HepG2 (cell line): Measurements from ENCODE around the gene USP14. TPM values are rescaled to one million over a fixed set of nuclear protein-coding genes. Genes with fewer than 3 reads are reported as not detected.
"Not testable (repeated sequence)": the region's sequence is repeated elsewhere in the genome, so short reads cannot be mapped to it uniquely, and the experiment has no call there.

ENCODE experiments used
- HMG20A ChIP-seq: IDR thresholded peaks from 2 replicates; pipeline ENCODE4 v1.6.1; 2016; ENCODE audit warnings: borderline replicate concordance
- HOMEZ ChIP-seq: IDR thresholded peaks from 2 replicates; pipeline ENCODE4 v1.6.1; 2016; ENCODE audit warnings: low read depth
- NONO ChIP-seq, 2 experiments: fragments of 450-650 bp in 1 of 2; sonication (generic) in 1 of 2; formaldehyde crosslinking in 1 of 2; IDR thresholded peaks in 1 of 2; conservative IDR thresholded peaks in 1 of 2; 2 replicates each; pipeline versions ENCODE4 v1.6.1 to v1.8.0; 2017 to 2022; ENCODE audit warnings: mild to moderate bottlenecking in 1 of 2, missing genetic modification reagents in 1 of 2, moderate library complexity in 1 of 2
- REPIN1 ChIP-seq: sonication (generic); formaldehyde crosslinking; IDR thresholded peaks from 2 replicates; pipeline ENCODE4 v1.8.0; 2022; ENCODE audit warnings: missing genetic modification reagents, low read depth, mild to moderate bottlenecking, borderline replicate concordance
- RXRA ChIP-seq: sonication (generic); formaldehyde crosslinking; IDR thresholded peaks from 2 replicates; pipeline ENCODE4 v1.5.1; 2020; ENCODE audit warnings: missing genetic modification reagents
- TBL1XR1 ChIP-seq: fragments of 150-350 bp; IDR thresholded peaks from 2 replicates; pipeline ENCODE4 v1.6.1; 2014; ENCODE audit warnings: borderline replicate concordance, low read length; ENCODE audit not compliant: partially characterized antibody
- THAP11 ChIP-seq: IDR thresholded peaks from 2 replicates; pipeline ENCODE4 v1.6.1; 2016; ENCODE audit warnings: missing biosample characterization, missing genetic modification reagents
- ZEB1 ChIP-seq: IDR thresholded peaks from 2 replicates; pipeline ENCODE4 v1.6.1; 2012; ENCODE audit warnings: mild to moderate bottlenecking, low read depth, inconsistent platforms; ENCODE audit not compliant: insufficient replicate concordance
- ZNF563 ChIP-seq: sonication (generic); formaldehyde crosslinking; IDR thresholded peaks from 2 replicates; pipeline ENCODE4 v1.8.0; 2022; ENCODE audit warnings: mild to moderate bottlenecking, moderate library complexity, missing genetic modification reagents
- ZNF629 ChIP-seq: sonication (generic); formaldehyde crosslinking; conservative IDR thresholded peaks from 2 replicates; pipeline ENCODE4 v1.5.0; 2020; ENCODE audit warnings: missing genetic modification reagents
- ZNF644 ChIP-seq: IDR thresholded peaks from 2 replicates; pipeline ENCODE4 v1.6.1; 2016; ENCODE audit warnings: low read depth
- ZNF746 ChIP-seq: sonication (generic); formaldehyde crosslinking; IDR thresholded peaks from 2 replicates; pipeline ENCODE4 v1.8.0; 2022; ENCODE audit warnings: mild to moderate bottlenecking, missing genetic modification reagents
- polyA plus RNA-seq, 8 experiments: library from polyadenylated mRNA; depleted of rRNA in 3 of 8; stranded (reverse) in 7 of 8; unstranded in 1 of 8; fragments of >200 nt; fragmentation: Illumina TruSeq in 4 of 8; extraction: Trizol in 4 of 8; gene quantifications; 2 replicates each; pipeline versions ENCODE4 v1.2.1 to v1.2.3, GENCODE V29; 2011 to 2016; ENCODE audit warnings: low read depth in 4 of 8, missing spikeins in 1 of 8, mixed read lengths in 1 of 8; ENCODE audit not compliant: insufficient read depth in 1 of 8
- total RNA-seq, 5 experiments: library from RNA; depleted of rRNA; stranded (reverse); fragments of >200 nt; fragmentation: Illumina TruSeq; extraction: Trizol; gene quantifications; 2 replicates each; pipeline ENCODE4 v1.2.3, GENCODE V29; 2016; ENCODE audit warnings: low read depth in 1 of 5
- TF ChIP-seq, protein P1 (sequence below): sonication (generic); formaldehyde crosslinking; IDR thresholded peaks from 2 replicates; pipeline ENCODE4 v1.4.0; 2020; ENCODE audit warnings: mild to moderate bottlenecking, missing genetic modification reagents, borderline replicate concordance
- TF ChIP-seq, protein P2 (sequence below): sonication (generic); formaldehyde crosslinking; IDR thresholded peaks from 2 replicates; pipeline ENCODE4 v1.5.0; 2020; ENCODE audit warnings: missing genetic modification reagents
- TF ChIP-seq, protein P3 (sequence below), 2 experiments: sonication (generic) in 1 of 2; formaldehyde crosslinking in 1 of 2; IDR thresholded peaks; 2 replicates each; pipeline versions ENCODE4 v1.4.0 to v1.6.1; 2016 to 2020; ENCODE audit warnings: borderline replicate concordance in 1 of 2, low read depth in 1 of 2, mild to moderate bottlenecking in 1 of 2, missing genetic modification reagents in 1 of 2

The USP14 gene
- total and polyA plus RNA-seq, 2 of the 13 experiments (the other 11 are each of a cell fraction or from before 2014, with no cell fraction given): 14.7 to 16.6 TPM

DNA sequence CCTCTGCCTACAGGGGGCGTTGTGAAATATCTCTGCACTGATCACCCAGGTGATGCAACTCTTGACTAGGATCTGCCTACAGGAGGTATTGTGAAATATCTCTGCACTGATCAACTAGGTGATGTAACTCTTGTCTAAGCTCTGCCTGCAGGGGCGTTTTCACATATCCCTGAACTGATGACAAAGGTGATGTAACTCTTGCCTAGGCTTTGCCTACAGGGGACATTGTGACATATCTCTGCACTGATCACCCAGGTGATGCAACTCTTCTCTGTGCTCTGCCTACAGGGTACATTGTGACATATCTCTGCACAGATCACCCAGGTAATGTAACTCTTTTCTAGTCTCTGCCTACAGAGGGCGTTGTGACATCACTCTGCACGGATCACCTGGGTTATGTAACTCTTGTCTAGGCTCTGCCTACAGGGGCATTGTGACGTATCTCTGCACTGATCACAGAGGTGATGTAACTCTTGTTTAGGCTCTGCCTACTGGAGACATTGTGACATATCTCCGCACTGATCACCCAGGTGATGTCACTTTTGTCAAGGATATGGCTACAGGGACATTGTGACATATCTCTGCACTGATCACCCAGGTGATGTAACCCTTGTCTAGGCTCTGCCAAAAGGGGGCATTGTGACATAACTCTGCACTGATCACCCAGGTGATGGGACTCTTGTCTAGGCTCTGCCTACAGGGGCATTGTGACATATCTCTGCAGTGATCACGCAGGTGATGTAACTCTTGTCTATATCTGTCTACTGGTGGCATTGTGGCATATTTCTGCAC lies 49.0 kb upstream of the USP14 start (continued):
- TF ChIP-seq HOMEZ (peak; percentile 75; the same call in 1 of the 2 replicates), ZNF746 (CRISPR knock-in tag) (peak; percentile 58; the same call in 1 of the 2 replicates), HMG20A (CRISPR knock-in tag) (peak; percentile 77; the same call in 1 of the 2 replicates), TBL1XR1 (peak; percentile 96), REPIN1 (peak; percentile 79; the same call in 1 of the 2 replicates), ZNF563 (CRISPR knock-in tag) (0 out of 2 replicates have a peak, but pooled peaks have one; percentile 32), ZEB1 (peak; percentile 83), RXRA (CRISPR knock-in tag) (peak; percentile 62; the same call in 1 of the 2 replicates), ZNF629 (CRISPR knock-in tag) (0 out of 2 replicates have a peak, but pooled peaks have one; percentile 26), THAP11 (CRISPR knock-in tag) (peak; percentile 76), ZNF644 (peak; percentile 48; the same call in 1 of the 2 replicates), NONO (CRISPR knock-in tag; conservative IDR thresholded peaks at IDR 0.05) (peak; percentile 41; the same call in 1 of the 2 replicates)
- TF ChIP-seq, protein P1, sequence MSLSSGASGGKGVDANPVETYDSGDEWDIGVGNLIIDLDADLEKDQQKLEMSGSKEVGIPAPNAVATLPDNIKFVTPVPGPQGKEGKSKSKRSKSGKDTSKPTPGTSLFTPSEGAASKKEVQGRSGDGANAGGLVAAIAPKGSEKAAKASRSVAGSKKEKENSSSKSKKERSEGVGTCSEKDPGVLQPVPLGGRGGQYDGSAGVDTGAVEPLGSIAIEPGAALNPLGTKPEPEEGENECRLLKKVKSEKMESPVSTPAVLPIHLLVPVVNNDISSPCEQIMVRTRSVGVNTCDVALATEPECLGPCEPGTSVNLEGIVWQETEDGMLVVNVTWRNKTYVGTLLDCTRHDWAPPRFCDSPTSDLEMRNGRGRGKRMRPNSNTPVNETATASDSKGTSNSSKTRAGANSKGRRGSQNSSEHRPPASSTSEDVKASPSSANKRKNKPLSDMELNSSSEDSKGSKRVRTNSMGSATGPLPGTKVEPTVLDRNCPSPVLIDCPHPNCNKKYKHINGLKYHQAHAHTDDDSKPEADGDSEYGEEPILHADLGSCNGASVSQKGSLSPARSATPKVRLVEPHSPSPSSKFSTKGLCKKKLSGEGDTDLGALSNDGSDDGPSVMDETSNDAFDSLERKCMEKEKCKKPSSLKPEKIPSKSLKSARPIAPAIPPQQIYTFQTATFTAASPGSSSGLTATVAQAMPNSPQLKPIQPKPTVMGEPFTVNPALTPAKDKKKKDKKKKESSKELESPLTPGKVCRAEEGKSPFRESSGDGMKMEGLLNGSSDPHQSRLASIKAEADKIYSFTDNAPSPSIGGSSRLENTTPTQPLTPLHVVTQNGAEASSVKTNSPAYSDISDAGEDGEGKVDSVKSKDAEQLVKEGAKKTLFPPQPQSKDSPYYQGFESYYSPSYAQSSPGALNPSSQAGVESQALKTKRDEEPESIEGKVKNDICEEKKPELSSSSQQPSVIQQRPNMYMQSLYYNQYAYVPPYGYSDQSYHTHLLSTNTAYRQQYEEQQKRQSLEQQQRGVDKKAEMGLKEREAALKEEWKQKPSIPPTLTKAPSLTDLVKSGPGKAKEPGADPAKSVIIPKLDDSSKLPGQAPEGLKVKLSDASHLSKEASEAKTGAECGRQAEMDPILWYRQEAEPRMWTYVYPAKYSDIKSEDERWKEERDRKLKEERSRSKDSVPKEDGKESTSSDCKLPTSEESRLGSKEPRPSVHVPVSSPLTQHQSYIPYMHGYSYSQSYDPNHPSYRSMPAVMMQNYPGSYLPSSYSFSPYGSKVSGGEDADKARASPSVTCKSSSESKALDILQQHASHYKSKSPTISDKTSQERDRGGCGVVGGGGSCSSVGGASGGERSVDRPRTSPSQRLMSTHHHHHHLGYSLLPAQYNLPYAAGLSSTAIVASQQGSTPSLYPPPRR: peak; percentile 76; the same call in 1 of the 2 replicates
- TF ChIP-seq, protein P2, sequence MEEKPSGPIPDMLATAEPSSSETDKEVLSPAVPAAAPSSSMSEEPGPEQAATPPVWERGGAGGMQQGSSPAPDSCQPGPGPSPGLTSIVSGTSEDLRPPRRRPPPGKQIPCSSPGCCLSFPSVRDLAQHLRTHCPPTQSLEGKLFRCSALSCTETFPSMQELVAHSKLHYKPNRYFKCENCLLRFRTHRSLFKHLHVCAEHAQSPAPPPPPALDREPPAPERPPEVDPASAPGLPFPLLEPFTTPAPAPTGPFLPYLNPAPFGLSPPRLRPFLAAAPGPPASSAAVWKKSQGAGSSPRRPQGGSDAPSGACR (CRISPR knock-in tag): 0 out of 2 replicates have a peak, but pooled peaks have one; percentile 70
- TF ChIP-seq, protein P3, sequence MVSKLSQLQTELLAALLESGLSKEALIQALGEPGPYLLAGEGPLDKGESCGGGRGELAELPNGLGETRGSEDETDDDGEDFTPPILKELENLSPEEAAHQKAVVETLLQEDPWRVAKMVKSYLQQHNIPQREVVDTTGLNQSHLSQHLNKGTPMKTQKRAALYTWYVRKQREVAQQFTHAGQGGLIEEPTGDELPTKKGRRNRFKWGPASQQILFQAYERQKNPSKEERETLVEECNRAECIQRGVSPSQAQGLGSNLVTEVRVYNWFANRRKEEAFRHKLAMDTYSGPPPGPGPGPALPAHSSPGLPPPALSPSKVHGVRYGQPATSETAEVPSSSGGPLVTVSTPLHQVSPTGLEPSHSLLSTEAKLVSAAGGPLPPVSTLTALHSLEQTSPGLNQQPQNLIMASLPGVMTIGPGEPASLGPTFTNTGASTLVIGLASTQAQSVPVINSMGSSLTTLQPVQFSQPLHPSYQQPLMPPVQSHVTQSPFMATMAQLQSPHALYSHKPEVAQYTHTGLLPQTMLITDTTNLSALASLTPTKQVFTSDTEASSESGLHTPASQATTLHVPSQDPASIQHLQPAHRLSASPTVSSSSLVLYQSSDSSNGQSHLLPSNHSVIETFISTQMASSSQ (IDR thresholded peaks at IDR 0.05; ENCODE audit: low read depth): peak; percentile 76
- TF ChIP-seq, protein P3 (CRISPR knock-in tag; IDR thresholded peaks at IDR 0.05; ENCODE audit: borderline replicate concordance): peak; percentile 85
- TF ChIP-seq NONO (IDR thresholded peaks at IDR 0.05): not testable (repeated sequence)
